GM19463 (cell line): ENCODE data around the gene NCR2.

ENCODE experiments used
- ATAC-seq: cut with Tn5 transposase; IDR thresholded peaks from one replicate; pipeline ENCODE4 v1.9.1; 2021; ENCODE audit warnings: mild to moderate bottlenecking, moderate library complexity; ENCODE audit not compliant: unreplicated experiment

NCR2 gene

DNA sequence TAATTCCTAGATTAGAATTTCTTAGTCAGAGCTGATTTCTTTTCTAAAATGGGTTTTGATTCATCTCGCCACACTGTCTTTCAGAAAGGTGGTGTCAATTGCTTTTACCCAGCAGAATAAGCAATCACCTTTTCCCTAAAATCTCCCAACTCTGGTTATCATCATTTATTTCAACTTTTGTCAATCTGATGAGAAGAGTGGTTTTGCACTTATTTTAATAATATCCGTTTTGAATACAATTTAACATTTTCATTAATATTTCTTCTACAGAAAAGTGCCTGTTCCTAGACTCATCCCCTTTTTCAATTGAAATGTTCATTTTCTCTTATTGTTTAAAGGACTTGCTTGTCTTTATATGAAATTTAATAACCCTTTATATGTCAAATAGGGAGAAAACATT lies 8.2 kb upstream of the NCR2 start:
- ATAC-seq, result no peak

DNA sequence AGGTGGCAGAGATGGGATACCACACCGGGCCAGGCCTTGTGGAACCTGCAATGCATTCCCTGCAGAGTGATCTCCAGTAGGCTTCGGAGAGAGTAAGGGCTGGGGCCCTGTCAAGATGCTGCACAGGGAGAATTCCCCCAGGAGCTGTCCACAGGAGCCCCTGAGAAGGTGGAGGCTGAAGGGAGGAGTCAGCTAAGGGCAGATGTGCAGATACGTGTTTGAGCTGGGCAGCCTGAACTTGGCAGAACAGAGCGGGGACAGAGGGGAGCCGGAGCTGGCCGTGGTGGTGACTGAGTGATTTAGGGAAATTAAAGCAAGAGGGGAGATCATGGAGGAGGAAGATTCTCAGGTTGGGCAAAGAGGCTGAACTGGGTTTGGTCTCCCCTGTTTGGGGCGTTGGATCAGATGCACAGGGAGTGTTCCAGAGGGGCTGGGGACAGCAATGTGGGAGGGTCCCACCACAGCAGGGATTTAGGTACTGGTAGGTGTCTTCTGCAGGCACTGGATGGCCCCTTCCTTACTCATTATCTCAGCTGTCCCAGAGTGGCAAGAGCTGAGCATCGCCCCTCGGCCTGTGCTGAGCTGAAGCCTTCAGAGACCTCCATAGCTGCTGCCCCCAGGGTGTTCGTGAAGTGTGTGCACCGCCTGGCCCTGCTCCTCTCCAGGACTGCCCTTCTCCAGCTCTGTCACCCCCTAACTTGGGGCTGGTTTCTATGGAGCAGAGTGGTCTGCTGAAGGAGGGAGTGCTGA lies 3.8 kb upstream of the NCR2 start:
- no peak for ATAC-seq

DNA sequence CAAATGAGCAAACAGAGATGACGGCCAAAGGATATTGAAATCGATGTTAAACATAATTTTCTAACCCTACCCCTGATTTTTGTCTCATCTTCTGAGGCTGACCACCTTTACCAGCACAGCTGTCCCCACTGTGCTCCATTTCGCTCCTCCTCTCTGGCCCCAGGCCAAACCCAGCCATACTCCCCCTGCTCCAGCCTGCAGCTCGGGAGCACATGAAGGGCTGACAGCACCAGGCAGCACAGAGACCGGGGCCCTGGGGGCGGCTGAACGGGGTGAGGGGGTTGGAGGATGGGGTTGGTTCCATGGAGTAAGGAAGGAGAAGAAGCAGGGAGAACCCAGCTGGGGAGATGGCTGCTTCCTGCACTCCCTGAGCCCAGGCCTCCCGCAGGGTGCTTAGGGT lies 3.2 kb upstream of the NCR2 start:
- no peak for ATAC-seq

DNA sequence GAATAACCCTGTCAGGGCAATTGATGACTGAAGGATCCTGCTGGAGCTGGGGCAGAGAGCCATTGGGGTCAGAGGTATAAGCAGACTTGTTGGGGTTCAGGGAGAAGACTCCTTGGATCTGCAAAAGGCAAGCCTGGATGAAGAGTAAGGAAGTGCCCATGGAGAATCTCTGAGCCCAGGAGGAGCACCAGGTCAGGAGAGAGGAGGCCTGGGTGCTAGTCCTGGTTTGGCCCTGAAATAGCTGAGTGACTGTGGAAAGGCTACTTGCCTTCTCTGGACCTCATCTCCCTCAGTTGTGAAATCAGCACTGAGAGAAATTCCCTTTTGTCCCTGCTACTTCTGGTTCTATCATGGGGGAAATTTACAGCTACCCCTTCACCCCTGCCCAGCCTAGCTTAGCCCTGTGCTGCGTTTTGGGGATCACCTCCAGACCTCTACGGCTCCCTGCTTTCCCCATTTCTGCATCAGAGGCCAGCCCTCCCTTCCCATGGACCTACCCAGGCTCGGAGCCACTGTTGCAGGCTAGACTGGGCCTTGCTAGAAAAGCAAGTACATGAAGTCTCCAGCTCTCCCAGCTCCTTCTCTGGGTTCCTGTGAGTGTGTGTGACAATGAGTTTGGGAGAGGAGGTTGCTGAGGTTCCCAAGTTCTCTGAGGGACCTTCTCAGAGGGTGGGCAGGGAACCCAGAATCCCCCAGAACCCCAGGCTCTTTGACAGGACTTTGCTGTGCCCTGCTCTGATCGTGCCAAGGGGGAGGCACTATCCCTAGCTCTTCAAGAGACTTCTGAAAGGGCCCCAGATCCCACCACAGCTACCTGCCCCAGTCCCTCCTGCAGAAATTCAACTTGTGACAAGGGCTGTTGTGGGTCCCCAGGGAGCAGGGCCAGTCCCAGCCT lies 2.3 kb upstream of the NCR2 start:
- ATAC-seq, result peak; percentile 4

DNA sequence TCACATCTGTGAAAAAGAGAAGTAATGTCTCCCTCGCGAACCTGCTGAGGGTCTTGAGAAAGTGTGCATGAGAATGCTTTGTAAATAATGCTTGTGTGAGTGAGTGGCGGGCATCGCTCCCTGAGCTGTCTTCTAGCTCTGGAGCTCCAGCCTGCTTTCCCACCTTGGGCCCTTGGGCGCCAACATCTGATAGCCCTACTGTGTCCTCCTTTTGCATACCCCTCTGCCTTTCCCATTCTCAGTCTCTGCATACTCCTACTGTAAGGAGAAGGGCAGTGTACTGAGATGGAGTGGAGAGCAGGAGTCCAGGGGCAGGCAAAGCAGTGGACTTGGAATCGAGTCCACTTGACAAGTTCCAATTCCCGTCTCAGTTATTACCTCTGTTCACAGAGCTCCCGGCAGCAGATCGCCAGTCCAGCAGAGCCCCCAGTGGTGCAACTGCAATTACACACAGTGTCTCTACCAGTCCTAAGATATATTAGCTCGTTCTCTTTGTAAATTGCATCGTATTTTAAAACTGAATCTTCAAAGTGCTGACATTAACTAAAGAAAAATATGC lies 847 bp upstream of the NCR2 start:
- no peak for ATAC-seq

DNA sequence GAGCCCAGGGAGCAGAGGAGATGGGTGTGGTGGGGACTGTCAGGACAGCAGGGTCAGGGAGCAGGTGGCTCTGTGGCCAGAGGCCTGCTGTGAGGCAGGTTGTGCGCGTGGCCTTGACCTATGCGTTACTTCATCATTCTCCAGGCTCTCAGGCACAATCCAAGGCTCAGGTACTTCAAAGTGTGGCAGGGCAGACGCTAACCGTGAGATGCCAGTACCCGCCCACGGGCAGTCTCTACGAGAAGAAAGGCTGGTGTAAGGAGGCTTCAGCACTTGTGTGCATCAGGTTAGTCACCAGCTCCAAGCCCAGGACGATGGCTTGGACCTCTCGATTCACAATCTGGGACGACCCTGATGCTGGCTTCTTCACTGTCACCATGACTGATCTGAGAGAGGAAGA lies 535 bp downstream of the NCR2 start:
- no peak for ATAC-seq

DNA sequence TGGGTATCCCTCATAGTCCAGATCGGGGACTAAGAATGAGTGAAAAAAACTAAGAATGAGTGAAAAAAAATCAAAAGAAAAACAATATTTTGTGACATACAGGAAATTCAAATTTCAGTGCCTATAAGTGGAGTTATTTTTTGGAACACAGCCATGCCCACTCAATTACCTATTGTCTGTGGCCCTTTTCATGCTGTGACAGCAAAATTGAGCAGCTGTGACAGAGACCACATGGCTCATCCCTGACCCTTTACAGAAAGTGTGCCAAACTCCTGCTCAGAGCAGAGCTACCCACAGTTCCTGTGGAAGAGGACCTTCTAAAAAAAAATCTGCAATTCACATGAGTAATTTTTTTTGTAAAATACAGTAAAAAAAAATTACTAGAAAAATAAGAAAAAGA lies 1.4 kb downstream of the NCR2 start:
- ATAC-seq, result no peak

DNA sequence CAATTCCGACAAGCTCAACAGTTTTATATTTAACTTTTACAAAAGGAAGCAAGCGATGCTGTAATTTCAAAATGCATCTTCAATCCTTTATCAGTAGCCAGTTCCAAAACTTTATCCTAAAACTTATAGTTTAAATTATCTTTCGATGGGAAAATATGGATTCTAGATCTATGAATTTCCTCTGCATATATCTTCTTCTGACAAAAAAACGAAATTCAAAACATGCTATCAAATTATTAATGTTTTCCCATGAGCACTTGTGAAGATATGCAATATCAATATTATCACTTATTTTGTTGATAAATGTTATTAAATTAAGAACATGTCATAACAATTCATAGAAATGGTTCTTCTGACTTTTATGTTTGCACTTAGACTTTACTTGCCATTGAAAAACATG lies 2.3 kb downstream of the NCR2 start:
- ATAC-seq, result no peak

DNA sequence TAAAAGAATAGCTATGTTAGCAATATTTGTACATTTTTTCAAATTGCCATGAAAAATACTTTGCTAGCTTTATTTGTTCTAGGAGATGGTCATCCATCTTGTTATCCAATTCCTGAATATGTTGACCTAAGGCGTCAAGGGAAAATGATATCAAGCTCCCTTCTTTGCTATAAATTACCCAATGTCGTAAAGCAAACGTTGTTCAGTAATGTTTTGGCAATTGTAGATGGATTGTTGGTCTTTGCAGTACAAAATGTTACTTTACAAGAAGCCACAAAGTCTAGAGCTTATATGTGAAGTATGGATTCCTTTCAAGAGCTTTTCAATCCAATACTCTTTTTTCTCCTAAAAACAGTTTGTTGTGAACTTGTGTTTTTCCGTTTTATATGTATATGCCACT lies 3.3 kb downstream of the NCR2 start:
- no peak for ATAC-seq

DNA sequence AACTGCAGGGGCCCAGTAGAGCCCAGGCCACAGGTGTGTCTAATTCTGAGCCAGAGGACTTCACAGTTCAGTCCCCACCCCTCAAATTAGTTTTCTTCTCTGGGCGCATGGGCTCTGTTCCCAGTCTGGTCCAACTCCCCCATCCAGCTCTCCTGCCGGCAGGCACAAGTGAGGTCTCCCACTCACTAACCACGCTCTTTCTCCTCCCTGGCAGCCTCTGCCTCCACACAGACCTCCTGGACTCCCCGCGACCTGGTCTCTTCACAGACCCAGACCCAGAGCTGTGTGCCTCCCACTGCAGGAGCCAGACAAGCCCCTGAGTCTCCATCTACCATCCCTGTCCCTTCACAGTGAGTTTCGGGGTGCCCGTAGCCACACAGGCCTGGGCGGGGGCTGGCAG lies 6.2 kb downstream of the NCR2 start:
- ATAC-seq, result no peak

DNA sequence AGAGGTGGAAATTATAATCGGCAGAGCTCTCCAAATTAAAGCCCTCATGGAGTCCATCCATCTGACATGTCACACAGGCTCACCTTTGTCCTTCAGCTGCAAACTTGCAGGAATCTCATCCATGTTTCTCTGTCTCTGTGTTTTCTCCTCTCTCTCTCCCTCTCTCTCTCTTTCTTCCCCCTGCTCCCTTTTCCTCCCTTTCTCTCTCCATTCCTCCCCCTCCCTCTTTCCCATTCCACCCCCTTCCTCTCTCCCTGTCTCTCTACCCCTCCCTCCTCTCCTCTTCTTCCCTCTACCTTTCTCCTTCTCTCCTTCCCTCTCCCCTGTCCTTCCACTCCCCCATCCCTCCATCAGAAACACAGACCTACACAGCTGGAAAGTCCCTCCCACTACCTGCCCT lies 6.8 kb downstream of the NCR2 start:
- no peak for ATAC-seq

DNA sequence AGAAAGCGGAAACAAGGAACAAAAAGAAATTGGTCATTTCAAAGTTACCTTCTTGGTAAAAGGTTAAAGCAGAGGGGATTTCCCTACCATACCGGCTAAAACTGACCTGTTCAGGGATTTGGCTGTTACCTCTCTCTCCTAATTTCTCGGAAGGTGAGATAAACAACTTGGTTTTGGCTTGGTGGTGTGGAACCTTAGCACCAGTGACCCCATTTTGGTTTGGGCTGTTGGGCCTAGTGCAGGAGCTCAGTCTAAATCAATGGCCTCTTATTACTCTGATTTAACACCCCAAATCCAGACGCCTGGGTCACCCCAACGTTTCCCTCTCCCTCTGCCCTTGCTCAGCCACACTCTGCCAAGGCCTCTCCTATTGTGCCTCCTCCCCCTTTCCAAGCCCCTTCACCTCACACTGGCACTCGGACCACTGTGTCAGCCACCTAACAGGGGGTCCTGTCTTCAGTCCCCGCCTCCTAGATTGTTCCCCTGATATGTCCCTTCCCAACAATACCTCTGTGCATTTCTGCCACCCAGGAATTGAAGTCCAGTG lies 8.3 kb downstream of the NCR2 start:
- ATAC-seq, result no peak

DNA sequence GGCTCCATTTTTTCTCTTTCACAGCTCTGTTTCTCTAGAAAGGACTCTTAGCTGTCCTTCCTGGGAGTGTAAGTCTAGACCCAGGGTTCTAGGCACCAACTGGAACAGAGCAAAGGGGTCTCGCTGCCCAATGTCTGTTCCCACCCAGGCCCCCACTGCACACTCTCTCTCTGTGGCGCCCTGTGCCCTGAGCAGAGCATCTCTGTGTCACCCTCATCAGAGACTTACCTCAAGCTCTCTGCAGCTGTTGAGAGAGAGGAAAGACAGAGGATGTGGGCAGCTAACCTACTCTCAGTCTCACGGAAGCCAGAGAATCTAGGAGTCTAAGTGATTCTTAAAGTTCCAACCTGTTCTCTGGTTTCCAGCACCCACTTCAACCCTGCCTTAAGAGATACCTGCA lies 9.5 kb downstream of the NCR2 start:
- no peak for ATAC-seq

DNA sequence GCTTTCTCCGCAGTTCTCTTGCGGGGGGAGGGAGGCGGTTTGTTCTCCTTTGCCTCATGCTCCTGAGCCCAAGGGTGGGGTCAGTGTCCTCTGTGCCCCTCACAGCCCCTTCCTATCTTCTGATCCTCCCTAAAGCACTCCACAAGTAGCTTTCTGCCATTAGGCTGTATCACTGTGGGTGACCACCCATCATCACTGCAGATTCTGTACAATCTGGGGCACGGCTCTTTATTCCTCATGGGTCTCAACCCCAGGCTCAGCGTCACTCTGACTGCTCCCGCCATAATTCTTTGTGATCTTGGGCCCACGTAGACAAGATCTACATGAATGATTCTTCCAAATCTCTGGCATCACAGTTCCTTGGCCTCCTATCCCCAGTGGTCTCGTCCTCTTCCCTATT lies 10.5 kb downstream of the NCR2 start:
- no peak for ATAC-seq

DNA sequence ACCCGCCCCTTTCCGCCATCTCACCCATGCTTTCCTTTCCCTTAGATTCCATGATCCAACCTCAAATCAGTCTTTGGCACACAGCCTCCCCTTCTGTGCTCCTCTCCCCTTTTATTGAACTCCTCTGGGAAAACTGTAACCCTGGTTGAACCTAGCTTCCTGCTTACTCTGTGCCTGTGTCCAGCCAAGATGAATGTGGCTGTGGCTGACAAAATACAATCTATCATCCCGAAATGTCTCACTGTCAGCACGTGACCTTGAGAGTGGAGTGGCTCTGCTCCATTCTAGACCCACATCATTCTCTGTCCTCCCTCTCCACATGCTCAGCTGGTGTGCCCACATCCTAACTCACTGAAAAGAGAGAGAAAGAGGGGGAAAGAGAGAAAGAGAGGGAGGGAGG lies 11.0 kb downstream of the NCR2 start:
- no peak for ATAC-seq

DNA sequence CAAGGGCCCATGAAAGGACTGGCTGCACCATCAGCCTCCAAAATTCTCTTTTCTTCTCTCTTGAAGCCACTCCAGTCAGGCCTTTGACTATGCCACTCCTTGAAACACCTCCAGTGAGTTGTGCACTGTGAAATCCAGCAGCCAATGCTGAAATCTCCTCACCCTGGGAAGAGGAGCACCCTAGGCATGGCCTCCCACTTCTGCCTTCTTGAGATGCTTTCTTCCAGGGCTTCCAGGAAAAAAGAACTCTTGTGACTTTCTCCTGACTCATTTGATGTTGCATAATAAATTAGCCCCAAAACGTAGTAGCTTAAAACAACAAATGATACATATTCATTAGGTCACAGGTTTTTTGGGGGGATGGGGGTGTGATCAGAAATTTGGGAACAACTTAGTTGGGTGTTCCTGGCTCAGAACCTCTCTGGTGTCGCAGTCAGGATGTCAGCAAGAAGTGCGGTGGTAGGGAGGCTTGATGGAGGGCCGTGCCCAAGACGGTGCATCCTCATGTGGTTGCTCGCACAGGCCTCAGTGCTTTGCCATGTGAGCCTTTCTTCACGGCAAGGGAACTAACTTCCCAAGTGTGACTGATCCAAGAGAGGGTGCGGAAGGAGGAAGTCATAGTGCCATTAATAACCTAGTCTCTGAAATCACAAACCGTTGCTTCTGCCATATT lies 12.1 kb downstream of the NCR2 start:
- ATAC-seq, result no peak

DNA sequence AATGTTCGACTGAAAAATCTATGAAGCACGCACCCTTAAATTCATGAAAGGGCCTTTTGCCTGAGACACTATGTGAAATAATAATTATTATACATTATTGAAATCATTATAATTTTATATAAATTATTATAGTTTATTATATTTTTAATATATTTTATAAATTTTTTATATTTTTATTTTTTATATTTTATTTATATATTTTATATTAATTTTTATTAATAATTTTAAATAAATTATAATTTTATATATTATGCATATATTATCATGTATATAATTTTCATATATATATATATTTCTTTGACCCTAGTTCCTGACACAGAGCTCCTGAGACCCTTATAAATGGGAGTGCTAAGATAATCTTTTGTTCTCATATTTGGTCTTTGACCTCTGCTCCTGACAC lies 13.5 kb downstream of the NCR2 start:
- no peak for ATAC-seq

DNA sequence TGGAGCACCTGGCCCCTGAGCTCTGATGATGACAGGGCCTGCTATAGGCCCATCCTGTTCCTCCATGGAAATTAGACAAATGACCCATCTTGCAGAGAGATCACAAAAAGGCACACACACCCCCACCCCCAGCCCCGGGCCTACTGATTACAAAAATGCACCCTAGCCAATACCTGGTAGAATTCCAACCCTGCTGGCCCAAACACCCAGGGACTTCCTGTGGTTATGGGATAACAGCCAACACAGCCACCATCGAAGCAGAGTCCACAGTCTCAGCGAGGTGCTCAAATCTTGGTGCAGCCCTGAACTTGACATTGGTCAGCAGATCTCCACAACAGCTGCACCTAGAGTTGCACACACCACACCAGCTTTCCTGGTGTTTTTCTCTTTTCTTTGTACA lies 17.0 kb downstream of the NCR2 start:
- no peak for ATAC-seq

DNA sequence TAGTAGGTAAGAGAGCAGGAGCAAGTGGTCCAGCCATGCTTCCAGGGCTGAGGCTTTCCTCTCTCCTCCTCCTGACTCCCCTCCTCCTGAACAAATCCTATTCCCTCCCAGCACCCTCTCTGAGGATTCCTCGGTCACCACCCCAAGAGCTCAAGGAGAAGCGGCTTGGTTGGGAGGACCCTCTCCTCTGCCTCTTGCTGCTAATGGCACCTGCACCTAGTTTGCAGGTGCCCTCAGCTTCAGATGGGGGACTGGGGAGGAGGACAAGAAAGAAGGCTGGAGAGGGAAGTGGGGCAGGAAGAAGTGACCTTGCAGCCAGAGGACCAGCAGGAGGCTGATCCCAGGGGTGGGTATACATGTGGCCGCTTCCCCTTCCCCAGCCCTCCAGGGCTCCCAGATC lies 17.5 kb downstream of the NCR2 start:
- no peak for ATAC-seq

DNA sequence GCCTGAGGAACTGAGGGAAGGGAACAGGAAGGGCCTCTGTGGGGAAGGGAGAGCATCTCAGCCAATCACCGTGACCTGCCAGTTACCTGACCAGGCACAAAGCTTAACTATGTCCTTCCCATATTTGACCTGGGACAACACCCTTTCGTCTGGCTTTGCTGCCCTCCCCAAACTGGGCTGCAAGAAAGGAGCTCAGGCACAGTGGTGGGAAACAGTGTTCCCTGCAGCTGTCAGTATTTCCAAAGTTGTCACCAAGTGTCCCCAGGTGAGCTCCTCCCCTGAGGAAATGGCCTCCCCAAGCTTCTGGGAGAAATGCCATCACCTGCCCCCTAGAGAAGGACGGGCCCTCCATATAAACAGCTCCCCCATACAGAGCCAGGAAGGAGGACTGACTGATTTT lies 17.9 kb downstream of the NCR2 start:
- no peak for ATAC-seq

DNA sequence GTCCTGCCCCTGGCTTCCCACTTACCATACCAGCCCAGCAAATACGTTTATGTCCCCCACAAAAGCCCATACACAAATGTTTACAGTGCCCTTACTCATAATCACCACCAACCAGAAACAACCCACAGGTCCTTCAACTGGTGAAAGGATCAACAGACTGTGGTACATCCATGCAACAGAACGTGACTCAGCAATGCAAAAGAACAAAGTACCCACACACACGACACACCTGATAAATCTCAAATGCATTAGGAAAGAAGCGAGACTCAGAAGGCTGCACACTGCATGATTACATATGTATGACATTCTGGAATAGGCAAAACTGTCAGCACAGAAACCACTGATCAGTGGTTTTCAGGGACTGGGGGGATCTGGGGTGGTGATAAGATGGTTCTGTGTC lies 20.5 kb downstream of the NCR2 start:
- ATAC-seq, result no peak
